GM18502 (cell line): ENCODE results near the gene PIK3C2B.
A peak's percentile ranks its signal among the peaks of the same experiment; 100 is the strongest.

Experiments used
- ATAC-seq: cut with Tn5 transposase; IDR thresholded peaks from one replicate; pipeline ENCODE4 v1.9.1; 2021; ENCODE audit warnings: mild to moderate bottlenecking; ENCODE audit not compliant: unreplicated experiment, poor library complexity

PIK3C2B gene

DNA sequence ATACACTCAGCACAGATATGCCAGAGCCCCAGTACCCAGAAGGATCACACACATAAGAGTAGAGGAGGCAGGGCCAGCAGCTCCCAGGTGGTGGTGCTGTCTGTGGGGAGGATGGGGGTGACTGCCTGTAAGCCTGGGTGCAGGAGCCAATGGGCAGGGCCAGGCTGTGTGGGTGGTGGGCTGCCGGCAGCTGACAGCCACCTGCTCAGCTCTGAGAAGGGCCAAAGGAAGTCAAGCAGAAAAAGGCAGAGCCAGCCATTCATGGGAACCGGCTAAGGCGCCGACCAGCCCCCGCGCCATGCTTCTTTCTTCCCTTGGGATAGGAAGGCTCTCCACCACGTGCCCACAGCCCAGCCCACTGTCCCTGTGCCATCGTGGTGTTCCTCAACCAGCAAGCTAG lies 14.1 kb downstream of the PIK3C2B start:
- ATAC-seq: peak; percentile 56

DNA sequence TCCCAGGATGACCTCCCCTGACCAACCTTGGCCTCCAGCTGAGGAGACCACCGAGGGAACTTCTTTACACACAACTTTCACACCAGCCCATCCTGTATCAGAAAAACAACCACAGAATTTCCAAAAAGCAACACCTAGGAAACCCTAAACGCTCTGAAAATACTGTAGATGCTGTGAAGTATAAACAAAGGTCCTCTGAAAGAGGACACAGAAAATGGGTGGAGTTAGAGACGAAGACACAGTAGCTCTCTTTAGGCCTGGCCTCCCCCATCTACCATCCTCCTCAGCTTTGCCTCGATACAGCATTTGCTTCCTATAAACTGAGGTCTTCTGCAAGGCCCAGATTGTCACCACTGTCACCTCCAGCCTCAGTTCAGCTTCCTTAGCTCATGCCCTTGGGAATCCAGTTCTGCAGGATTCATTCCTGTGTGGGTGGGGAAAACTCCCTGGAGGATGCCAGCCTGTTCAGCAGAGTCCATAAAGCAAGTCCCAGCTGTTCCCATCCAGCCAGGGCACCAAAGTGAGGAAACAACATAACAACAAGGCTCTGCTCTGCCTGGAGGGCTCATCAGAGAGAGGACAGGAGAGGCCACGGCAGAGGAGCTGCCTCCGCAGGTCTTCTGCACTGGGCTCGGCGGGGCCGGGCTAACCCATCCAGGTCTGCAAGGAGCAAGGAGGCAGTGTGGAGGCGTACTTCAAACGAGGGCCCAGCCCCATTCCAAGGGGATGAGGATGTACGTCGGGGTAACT lies 15.0 kb downstream of the PIK3C2B start:
- no peak for ATAC-seq

DNA sequence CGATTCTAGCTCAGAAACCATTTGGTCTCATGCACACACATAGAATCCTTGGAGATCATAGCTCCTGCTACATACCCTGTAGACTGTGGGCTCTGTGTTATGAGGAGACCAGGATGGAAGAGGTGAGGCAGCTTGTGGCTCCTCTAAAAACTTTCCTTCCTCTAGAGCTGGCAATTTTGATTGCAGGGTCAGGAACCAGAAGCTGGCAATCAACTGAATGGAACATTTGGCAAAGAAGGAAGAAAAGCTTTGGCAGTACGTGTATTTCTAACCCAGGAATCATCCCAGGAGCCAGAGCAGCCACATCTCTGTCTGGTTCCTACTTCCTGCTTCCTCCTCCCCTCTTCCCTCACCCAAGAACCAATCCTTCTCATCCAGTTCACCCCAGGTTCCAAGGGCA lies 15.7 kb downstream of the PIK3C2B start:
- no peak for ATAC-seq

DNA sequence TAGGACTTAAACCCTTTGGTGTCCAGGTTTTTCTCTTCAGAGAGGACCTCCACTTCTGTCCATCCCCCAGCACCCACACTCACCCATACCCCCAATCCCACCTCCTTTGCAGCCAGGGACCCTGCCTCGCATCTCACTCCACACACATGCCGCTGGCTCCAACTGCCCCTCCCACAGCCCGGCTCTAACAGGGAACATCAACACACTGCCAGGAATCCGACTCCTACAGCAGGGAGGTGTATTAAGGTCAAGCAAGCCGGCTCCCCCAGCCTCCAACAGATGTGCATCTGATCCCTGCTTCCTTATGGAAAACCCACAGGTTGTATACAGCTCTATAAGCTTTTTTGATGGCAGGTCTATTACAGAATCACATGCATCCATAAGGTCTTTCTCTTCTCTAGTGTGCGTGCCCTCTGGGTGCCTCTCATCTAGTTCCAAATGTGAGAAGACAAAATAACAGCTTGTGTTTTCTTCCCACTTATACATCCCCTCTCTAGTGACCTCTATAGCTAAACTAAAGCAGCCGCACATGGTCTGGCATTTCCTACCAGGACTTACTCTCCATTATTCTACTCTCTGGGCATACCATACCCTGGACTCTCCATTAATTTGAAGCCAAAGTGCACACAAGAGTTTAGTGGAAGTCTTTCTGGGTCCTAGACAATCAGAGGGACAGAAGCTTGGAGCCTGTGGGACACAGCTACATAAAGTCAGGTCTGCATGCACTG lies 16.3 kb downstream of the PIK3C2B start:
- no peak for ATAC-seq

DNA sequence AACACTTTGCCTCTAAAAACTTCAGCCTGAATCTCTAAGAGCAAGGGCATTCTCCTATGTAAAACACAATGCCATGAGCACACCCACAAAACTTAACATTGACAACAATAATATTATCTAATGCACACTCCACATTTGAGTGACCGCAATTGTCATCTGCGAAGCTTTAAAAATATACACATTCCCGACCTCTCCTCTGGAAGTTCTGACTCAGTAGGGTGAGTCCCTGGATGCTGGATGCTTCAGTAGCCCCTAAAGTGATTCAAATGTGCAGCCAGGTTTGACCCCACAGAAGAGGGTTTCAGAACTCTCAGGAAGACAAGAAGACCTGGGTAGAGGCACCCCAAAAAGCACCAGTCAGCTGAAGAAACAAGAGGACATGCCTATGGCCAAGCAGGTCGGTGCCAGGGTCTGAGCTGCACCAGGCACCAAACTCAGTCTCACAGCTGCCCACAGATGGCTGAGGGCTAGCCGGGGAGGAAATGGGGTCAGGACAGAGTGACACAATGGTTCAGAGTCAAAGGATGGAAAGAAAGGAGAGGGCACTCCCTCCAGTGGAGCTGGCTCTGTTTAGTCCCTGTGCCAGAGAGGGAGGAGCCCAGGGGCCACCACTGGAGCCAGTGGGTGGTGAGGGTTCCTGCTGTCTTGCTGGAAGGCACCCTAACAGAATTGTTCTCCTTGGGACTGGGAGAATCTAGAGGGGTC lies 17.4 kb downstream of the PIK3C2B start:
- no peak for ATAC-seq

DNA sequence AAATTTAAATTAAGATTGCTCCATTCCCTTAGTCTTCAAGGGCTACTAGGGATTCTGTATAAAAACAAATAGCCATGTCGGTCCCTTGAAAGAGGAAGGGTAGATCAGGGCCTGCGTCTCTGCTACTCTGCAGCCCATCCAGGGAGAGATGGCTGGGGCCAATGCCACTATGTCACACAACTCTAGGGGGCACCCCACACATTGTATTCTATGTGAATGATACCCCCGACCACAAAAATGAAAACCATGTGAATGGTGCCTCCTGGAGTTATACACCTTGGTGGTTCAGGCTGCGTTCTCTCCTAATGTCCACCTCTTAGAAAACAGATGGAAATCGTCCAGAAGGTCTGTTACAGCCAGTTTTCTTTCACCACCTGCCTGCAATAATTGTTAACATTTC lies 18.0 kb downstream of the PIK3C2B start:
- no peak for ATAC-seq

DNA sequence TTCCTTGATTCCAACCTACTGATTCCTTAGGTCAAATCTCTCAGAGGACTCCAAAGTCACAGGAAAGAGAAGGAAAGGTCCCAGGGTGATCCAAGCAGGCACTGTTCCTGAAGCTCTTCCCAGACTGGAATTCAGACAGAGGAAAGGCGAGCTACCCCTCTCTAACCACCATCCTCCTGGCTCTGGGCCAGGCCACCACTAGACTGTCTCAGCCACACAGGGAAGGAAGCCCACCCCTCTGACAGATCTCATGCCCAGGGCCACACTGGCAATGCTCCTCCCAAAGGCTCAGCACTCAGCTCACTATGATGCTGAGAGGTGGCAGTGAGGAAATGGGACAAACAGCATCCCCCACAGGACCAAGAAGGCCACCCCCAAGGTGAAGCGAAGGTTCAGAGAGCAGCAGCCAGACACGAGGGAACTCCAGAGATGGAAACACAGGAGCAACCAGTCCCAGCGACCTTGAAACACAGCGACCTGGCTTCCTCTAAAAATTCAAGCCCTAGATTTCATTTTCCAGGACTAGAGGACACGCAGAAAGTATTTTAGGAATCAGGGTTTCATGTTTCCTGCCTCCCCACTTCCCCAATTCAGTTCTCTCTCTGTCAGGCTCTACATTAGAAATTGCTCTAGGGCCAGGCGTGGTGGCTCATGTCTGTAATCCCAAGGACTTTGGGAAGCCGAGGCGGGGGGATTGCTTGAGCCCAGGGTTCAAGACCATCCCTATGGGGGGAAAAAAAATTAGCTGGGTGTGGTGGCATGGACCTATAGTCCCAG lies 18.8 kb downstream of the PIK3C2B start:
- no peak for ATAC-seq

DNA sequence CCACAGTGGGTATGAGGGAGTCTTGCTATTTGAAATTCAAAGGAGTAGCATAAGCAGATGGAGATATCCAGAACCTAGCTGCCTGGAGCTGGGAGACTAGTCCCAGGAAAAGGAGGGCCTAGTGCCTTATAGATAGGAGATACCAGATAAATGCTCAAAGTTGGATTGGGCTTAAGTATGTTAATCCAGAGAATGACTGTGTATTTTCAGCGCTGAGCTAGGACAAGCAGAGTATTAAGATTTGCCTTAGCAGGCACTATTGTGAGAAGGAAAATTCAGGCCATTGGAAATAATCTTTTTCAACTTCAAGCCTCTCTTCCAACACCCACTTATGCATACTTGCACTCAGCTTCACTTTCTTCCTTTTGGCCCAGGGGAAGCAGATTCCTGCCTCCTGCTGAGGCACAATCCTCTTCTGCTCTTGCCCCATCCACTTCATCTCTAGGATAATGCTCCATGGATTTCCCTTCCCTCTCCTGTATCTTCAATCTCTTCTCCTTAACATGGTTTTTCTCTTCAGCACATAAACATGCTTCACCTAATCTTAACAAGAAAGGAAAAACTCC lies 21.1 kb downstream of the PIK3C2B start:
- ATAC-seq: no peak

DNA sequence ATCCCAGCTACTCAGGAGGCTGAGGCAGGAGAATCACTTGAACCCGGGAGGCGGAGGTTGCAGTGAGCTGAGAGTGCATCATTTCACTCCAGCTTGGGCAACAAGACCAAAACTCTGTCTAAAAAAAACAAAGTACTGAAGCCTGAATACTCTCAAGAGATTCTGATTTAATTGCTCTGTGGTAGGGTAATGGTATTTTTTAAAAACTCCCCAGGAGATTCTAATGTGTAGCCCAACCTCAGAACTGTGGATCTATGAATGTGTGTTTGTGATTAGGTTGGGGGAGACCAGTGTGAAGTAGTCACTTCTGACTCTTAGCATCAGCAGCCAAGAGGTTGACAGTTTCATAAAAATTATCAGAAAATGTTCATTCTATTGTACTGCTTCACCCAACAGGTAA lies 21.9 kb downstream of the PIK3C2B start:
- no peak for ATAC-seq

DNA sequence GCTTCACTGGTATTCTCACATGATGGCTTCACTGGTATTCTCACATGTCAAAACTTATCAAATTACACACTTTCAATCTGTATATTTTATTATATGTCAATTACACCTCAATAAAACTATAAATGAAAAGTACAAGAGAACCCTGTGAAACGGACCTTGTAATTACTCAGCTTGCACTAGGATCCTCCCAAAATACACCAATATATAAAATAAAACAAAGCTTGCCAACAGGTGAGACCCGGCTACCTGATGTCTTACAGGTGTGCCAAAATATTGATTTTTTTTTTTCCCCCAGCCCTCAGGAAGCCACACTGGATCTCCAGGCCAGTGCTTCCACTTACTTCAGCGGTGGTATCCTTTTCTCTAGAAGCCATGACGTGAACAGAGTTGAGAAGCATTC lies 22.9 kb downstream of the PIK3C2B start:
- ATAC-seq: no peak

DNA sequence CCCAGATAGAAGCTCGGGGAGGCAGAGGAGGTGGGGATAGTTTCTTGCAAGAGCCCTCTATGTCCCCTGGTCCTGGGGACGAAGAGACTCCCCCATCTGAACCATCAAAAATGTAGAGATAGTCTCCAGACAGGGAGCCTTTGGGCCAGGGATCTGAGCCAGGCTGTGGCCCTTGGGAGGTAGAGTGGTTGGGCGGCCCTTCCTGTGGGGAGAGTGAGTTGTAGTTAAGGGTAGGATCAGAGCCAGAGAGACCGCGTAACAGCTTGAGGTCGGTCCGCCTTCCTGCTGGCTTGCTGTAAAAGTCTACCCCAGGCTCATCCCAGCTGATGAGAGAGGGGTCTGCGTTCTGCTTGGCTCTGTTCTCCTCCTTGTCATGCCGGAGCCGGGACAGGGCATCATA lies 25.3 kb downstream of the PIK3C2B start:
- ATAC-seq: no peak

DNA sequence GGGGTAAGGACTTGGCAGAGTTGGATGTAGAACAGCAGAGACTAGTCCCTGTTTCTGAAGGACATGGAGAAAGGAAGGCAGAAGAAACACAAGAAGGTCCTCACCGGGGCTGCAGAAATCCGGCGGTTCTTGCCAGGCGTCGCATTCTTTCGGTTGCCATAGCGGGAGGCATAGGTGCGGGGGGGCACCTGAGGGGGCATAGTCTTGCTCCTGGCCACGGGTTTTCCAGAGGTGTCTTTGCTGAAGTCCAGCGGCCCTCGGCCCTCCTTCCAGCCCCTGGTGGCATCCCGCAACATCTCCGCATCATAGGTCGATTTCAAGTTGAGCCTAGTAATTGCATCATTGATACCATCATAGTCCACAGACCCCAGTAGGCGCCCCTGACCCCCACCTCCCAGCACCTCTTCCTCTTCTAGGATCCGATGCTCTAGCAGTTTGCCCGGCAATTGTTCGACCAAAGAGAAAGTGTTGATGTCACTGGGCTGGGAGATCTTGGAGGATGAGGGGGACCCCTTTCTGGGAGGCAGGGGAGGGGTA lies 25.8 kb downstream of the PIK3C2B start:
- no peak for ATAC-seq

DNA sequence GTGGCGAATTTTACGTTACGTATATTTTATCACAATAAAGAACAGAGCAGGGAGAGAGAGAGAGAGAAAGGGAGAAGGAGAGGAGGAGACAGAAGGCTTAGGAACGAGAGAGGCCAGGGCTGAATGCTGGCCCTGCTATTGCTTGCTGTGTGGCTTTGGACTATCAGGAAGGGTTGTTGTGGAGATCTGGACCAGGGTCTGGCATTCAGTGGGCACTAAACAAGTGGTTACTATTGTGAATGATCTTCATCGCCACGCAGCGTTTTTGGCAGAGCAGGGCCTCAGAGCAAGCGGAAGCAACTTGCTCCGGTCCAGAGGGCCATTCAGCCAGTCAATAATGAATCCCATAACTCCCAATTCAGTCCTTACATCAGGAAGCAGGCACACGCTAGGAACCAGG lies 26.4 kb downstream of the PIK3C2B start:
- no peak for ATAC-seq

DNA sequence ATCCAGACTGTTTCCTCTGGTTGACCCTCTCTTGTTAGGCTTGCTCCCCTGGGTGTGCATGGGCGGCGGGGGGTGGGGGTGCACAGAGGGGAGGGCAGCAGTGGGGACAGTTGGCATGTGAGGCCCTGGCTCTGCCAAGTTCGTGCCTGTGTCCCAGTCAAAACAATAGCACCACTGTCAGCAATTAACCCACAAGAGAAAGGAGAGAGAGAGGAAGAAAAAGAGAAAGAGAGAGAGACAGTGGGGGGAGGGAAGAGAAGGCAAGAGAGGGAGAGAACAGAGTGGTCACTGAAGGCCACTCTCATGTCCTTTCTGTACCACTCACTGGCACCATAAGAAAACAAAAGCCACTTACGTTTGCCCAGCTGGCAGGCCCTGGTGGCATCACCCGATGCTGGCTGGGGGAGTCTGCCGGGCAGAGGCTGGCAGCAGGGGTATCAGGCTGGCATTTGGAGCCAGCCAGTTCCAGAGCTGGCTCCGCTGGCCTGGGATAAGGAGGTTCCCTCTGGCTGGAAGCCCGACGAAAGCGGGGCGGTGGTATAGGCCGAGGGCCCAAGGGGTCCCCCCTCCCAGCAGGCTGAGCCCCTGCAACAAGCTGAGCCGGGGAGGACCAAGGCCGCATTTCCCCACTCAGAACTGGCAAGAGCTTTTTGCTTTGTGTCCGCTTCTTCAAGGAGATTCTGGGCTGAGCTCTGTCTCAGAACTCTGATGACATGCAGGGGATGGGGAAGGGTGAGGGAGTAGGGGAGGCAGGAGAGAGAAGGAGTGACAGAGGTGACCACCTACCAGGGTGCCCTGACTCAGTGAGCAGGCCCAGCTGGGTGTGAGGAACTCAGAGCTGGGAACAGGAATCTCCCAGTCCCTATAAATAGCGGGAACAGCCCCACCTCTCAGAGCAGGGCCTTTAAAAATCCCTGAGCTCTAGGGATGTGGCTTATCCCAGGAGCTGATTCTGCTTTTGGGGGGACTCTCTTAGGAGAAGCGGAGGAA lies 27.9 kb downstream of the PIK3C2B start:
- ATAC-seq: no peak

DNA sequence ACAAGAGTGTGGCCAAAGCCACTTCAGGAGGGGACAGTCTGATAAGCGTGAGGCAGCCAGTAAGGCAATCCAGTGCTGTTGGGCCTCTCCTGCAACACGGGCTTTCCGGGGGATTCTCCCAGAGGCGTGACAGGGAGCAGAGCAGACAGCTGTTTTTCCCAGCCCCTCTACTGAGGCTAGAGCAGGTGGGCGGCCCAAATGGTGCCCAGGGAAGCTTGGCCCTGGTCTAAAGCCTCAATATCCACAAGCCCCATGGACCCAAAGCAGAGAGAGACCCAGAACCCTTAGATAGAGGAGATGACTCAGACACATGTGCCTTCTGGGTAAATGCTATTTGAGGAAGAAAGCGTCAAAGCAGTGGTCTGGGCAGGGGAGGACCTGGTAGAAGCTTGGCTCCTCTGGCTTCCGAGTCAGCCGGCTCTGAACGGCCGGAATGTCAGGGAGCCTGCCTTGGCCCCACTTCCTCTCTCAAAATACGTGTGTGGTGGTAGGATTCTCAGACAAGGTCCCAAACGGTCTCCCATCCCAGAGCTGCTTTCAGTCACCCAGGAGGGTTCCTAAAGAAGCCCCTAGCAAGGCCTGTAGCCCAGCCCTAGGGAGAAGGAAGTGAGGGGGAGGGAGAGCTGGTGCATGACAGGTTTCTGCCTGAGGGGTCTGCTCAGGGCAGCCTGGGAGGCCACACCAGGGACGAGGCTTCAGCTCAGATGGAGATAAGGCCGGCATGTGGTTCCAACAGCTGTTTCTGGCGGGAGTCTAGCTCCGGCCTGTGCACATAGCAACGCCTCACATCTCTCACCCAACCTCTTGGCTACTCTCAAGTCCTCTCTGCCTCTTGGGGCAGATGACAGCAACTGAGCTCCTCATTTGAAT lies 28.8 kb downstream of the PIK3C2B start:
- ATAC-seq: peak; percentile 66

DNA sequence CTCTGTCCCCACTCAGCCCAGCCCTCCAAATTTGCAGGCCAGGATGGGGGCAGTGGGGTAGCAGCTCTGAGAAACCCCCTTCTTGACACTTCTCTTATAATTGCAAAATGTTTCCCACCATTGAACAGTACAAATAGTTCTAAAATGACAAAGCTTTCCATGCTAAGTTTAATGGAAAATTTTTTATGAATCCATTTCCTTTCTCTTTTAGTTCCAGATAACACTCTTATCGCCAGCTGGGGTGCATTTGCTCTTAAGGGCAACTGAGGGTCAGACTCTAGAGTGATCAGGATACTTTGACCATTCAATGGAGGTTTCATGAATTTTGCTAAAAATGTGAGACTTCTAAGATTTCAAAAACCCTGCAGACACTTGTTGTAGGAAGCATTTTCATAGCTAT lies 29.9 kb downstream of the PIK3C2B start:
- no peak for ATAC-seq

DNA sequence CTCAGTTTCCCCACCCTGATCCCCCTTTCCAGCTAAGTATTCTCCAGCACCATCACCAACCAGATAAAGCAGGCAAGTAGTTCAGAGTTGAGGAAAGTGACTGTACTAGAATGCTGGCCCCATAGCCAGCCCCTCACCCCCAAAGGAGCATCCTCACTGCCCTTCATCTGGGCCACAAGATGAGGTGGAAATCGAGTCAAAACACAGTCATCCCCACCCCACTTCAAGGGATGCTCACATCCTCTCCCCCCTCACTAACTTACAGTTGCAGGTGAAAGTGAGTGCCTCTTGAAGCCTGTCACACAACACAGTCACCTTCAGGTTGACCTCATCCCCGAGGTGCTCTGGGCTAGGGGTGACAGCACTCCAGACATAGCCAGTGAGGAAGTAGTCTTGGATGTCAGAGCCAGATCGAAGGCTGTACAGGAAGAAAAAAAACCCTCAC lies 30.4 kb downstream of the PIK3C2B start:
- no peak for ATAC-seq
